Measurements from ENCODE around the gene PHLDA1.

DNA sequence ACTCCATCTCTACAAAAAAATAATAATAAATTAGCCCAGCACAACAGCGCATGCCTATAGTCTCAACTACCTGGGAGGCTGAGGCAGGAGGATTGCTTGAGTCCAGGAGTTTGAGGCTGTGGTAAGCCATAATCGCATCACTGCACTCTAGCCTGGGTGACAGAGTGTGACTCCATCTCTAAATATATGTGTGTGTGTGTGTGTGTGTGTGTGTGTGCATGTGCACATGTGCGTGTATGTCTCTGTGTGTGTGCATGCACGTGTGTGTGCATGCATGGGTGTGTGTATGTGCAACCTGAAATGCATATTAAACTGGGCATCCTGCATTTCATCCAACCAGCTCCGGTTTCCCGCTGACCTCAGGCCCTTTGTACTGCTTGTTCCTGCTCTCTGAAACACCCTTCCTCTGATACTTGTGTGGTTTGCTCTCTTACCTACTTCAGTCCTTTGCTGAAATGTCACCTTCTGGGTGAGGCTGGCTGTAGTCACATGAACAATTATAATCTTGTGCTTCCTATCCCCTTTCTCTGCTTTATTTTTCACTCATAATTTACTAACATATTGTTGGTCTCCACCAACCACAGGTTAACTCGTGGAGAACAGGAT, 46.9 kb downstream of the PHLDA1 start:
- TF ChIP-seq EZH2 (IDR thresholded peaks at IDR 0.05; ENCODE audit: insufficient read depth, poor library complexity, severe bottlenecking): no peak
- TF ChIP-seq EZH2phosphoT487 (IDR thresholded peaks at IDR 0.05; ENCODE audit: insufficient read depth, low read depth): no peak

All from GM23248 (cell line).